ENCODE measurements around the gene MEGF6. TPM values are rescaled to one million over a fixed set of nuclear protein-coding genes. Genes with fewer than 3 reads are reported as not detected.

Gene MEGF6
- total and polyA plus RNA-seq, 2 donors (not counting 1 experiment from before 2014, with no cell fraction given): 43.2 to 77.3 TPM

GRCh38 chr1:3510136-3510955 is 101.0 kb downstream of the MEGF6 start:
- no peak for TF ChIP-seq EZH2 (IDR thresholded peaks at IDR 0.05; ENCODE audit: borderline replicate concordance, insufficient read depth, low read depth, low read length, poor library complexity, severe bottlenecking)
- TF ChIP-seq CTCF (IDR thresholded peaks at IDR 0.05): no peak
- peaks cover 0 to 6% (median 0%) of the 10 kb centered on the region in 3 donors for H3K9me3 ChIP-seq (ENCODE audit: control extremely low read depth in 1 of 3, control insufficient read depth in 2 of 3, insufficient read depth in 1 of 3, low read length in 2 of 3)
- H3K27me3 ChIP-seq (replicated peaks in 1 of 4; ENCODE audit: control extremely low read depth in 1 of 4, control insufficient read depth in 3 of 4, insufficient read depth in 4 of 4, low read length in 3 of 4): no peaks in the 10 kb centered on the region
- H3K27ac ChIP-seq (ENCODE audit: low read length in 2 of 2): no peak overlapping the region
- Mint-ChIP-seq H3K27ac (no peak overlapping the region), H3K9me3 (ENCODE audit: insufficient read depth) (no peaks in the 10 kb centered on the region), H3K4me1 (no peaks in the 10 kb centered on the region), H3K4me3 (no peak overlapping the region), H3K27me3 (no peaks in the 10 kb centered on the region)
- WGBS (ENCODE audit: insufficient coverage): 86% methylated on average over 32 of the region's 32 CpGs
- H3K4me2 ChIP-seq (replicated peaks; ENCODE audit: low read depth, low read length, poor library complexity, severe bottlenecking): no peak overlapping the region
- ATAC-seq (ENCODE audit: low read depth): no peak
- H2AFZ ChIP-seq (ENCODE audit: insufficient read depth, low read depth, low read length, poor library complexity, severe bottlenecking): no peak overlapping the region
- peaks cover 35% of the 10 kb centered on the region for H4K20me1 ChIP-seq (ENCODE audit: control insufficient read depth, insufficient read depth, low read length, poor library complexity, severe bottlenecking)
- intact Hi-C loops (cut with micrococcal nuclease): no loop called here
- H3K4me3 ChIP-seq (ENCODE audit: control extremely low read depth in 1 of 5, extremely low read depth in 1 of 5, insufficient read depth in 1 of 5, low read depth in 2 of 5, low read length in 4 of 5): no peak overlapping the region
- no peak overlapping the region for H3K9ac ChIP-seq (ENCODE audit: low read length)
- H3K4me1 ChIP-seq (ENCODE audit: control insufficient read depth in 2 of 2, insufficient read depth in 2 of 2, low read length in 2 of 2): no peaks in the 10 kb centered on the region
- CTCF ChIA-PET: no interaction called here
- H3K79me2 ChIP-seq (ENCODE audit: control insufficient read depth, insufficient read depth, low read length): no peaks in the 10 kb centered on the region
- no peaks in the 10 kb centered on the region for H3K36me3 ChIP-seq (replicated peaks in 1 of 2; ENCODE audit: control extremely low read depth in 1 of 2, control insufficient read depth in 1 of 2, extremely low read depth in 1 of 2, insufficient read depth in 2 of 2, low read length in 1 of 2)
- DNase-seq: no peak
- POLR2A ChIA-PET: no interaction called here

- H2AFZ ChIP-seq (ENCODE audit: insufficient read depth, low read depth, low read length, poor library complexity, severe bottlenecking): no peak overlapping the region
- H3K27ac ChIP-seq (ENCODE audit: low read length in 2 of 2): no peak overlapping the region
- ChIA-PET POLR2A (no interaction called here), CTCF (no interaction called here)
- H3K27me3 ChIP-seq (replicated peaks in 1 of 4; ENCODE audit: control extremely low read depth in 1 of 4, control insufficient read depth in 3 of 4, insufficient read depth in 4 of 4, low read length in 3 of 4): no peaks in the 10 kb centered on the region
- Mint-ChIP-seq H3K9me3 (ENCODE audit: insufficient read depth) (no peaks in the 10 kb centered on the region), H3K4me1 (no peaks in the 10 kb centered on the region), H3K27me3 (no peaks in the 10 kb centered on the region), H3K27ac (no peak overlapping the region), H3K4me3 (no peak overlapping the region)
- intact Hi-C loops (cut with micrococcal nuclease): no loop called here
- peaks cover 29% of the 10 kb centered on the region for H4K20me1 ChIP-seq (ENCODE audit: control insufficient read depth, insufficient read depth, low read length, poor library complexity, severe bottlenecking)
- H3K36me3 ChIP-seq (replicated peaks in 1 of 2; ENCODE audit: control extremely low read depth in 1 of 2, control insufficient read depth in 1 of 2, extremely low read depth in 1 of 2, insufficient read depth in 2 of 2, low read length in 1 of 2): no peaks in the 10 kb centered on the region
- WGBS (ENCODE audit: insufficient coverage): 96% methylated on average over 21 of the region's 21 CpGs
- no peak overlapping the region for H3K4me3 ChIP-seq (ENCODE audit: control extremely low read depth in 1 of 5, extremely low read depth in 1 of 5, insufficient read depth in 1 of 5, low read depth in 2 of 5, low read length in 4 of 5)
- no peak for ATAC-seq (ENCODE audit: low read depth)
- peaks cover 0 to 6% (median 0%) of the 10 kb centered on the region in 3 donors for H3K9me3 ChIP-seq (ENCODE audit: control extremely low read depth in 1 of 3, control insufficient read depth in 2 of 3, insufficient read depth in 1 of 3, low read length in 2 of 3)
- no peak overlapping the region for H3K4me2 ChIP-seq (replicated peaks; ENCODE audit: low read depth, low read length, poor library complexity, severe bottlenecking)
- no peak for DNase-seq
- H3K4me1 ChIP-seq (ENCODE audit: control insufficient read depth in 2 of 2, insufficient read depth in 2 of 2, low read length in 2 of 2): no peaks in the 10 kb centered on the region
- H3K9ac ChIP-seq (ENCODE audit: low read length): no peak overlapping the region
- no peak for TF ChIP-seq EZH2 (IDR thresholded peaks at IDR 0.05; ENCODE audit: borderline replicate concordance, insufficient read depth, low read depth, low read length, poor library complexity, severe bottlenecking)
- TF ChIP-seq CTCF (IDR thresholded peaks at IDR 0.05): no peak
- H3K79me2 ChIP-seq (ENCODE audit: control insufficient read depth, insufficient read depth, low read length): no peaks in the 10 kb centered on the region
These were observed 101.6 kb downstream of the MEGF6 start for GRCh38 chr1:3509721-3510120.
